NT2/D1 (cell line): ENCODE measurements around the gene OR6B2.

Experiments
- SUZ12 ChIP-seq: IDR thresholded peaks from 2 replicates; pipeline ENCODE4 v1.6.1; 2011; ENCODE audit not compliant: insufficient read length, insufficient read depth; ENCODE audit errors: extremely low read depth
- YY1 ChIP-seq: IDR thresholded peaks from 2 replicates; pipeline ENCODE4 v1.6.1; 2011; ENCODE audit not compliant: insufficient read length, insufficient read depth

DNA sequence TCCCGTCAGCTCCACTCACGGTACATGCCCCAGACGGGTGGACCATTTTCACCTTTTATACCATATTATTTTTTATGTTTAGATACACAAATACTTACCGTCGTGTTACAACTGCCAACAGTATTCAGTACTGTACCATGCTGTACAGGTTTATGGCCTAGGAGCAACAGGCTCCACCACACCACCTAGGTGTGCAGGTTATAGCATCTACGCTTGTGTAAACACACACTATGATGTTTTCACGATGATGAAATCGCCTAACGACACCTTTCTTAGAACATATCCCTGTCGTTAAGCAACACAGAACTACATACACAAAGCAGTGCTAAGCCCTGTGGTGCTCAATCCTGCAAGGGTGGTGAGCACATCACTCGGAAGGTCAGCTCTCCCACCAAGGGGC lies 29.6 kb downstream of the OR6B2 start:
- TF ChIP-seq YY1, result no peak
- no peak for TF ChIP-seq SUZ12
